GM12892 (cell line): ENCODE measurements around the gene HSD11B2.
"Not testable (repeated sequence)": the region's sequence is repeated elsewhere in the genome, so short reads cannot be mapped to it uniquely, and the experiment has no call there.

Source experiments
- DNase-seq: peaks from one replicate; pipeline ENCODE4 v3.0.0; 2011; ENCODE audit not compliant: insufficient read length
- FAIRE-seq: peaks from 2 replicates; lab custom pipeline; 2011; peaks lifted over from hg19 to GRCh38; lab: Jason Lieb, UNC
- POLR2A ChIP-seq: IDR thresholded peaks from 2 replicates; pipeline ENCODE4 v1.6.1; 2011; ENCODE audit warnings: low read depth, low read length, control low read depth
- POLR2AphosphoS5 ChIP-seq: IDR thresholded peaks from 2 replicates; pipeline ENCODE4 v1.6.1; 2011; ENCODE audit warnings: low read depth, low read length, control low read depth
- TAF1 ChIP-seq: IDR thresholded peaks from 2 replicates; pipeline ENCODE4 v1.6.1; 2011; ENCODE audit warnings: low read depth, mild to moderate bottlenecking, control low read depth, low read length, borderline replicate concordance

Gene HSD11B2

DNA sequence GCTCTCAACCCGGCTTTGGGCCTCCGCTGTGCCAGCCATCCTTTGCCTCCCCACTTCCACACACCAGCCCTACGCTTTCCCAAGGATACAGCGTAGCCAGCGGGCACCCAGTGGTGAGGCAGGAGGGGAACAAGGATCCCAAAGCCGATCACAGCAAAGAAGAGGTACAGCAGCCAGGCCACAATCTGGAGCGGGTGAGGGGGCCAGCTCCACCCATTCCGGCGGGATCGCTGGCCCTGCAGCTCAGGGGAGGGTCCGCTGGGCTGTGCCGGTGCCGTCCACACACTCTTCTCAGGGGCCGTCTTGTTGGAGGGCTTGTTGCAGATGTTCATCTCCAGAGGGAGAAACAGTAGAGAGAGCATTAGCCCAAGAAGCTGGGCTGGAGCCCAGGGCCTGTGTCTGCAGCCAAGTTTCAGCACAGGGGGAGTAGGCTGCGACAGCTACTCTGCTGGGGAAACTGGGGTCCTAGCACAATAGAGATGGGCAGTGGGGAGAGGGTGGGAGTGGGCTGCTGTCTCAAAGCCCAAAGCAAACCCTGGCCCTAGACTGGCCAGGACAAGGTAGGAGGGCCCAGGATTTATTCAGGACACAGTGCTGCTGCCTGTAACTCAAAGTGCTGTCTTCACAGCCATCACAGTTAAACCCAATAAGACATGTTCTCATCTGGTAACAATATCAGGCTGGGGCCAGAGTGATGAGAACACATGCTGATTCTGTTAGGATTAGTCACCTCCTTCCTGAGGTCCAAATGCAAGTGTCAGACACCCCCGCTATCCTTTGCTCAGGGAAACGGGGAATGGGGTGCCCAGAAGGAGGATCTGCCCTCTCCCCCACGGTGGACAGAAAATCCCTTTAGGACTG is 24.6 kb upstream of the HSD11B2 start:
- FAIRE-seq (no peak), DNase-seq (no peak)
- TF ChIP-seq POLR2AphosphoS5 (no peak), POLR2A (no peak), TAF1 (no peak)

DNA sequence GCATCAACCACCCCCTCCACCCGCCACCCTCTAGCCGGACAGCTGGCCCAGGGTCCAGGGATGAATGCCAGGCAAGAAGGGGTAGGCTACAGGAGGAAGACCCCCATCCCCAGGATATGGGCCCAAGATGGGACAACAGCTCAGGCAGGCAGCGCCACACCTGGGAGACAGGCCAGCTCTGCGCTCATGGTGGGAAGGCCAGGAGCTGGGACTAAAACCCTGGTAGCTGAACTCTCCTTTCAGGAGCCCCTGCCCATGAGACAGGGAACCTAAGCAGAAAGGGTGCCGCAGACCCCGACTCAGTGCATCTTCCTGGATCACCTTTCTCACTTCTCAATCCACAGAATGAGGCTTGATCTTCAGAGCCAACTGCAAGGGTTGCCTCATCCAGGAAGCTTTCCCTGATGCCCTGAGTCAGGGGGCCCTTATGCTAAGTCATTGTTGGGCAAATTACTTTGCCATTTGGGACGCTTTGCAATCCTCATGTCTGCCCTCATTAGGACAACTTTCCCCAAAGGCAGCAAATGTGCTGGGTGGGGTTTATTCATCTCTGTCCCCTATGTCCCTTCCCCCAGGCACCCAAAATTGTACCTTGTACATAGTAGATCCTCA is 23.6 kb upstream of the HSD11B2 start:
- DNase-seq (no peak), FAIRE-seq (no peak)
- no peak for TF ChIP-seq POLR2AphosphoS5
- TF ChIP-seq TAF1 = no peak
- TF ChIP-seq POLR2A = no peak

DNA sequence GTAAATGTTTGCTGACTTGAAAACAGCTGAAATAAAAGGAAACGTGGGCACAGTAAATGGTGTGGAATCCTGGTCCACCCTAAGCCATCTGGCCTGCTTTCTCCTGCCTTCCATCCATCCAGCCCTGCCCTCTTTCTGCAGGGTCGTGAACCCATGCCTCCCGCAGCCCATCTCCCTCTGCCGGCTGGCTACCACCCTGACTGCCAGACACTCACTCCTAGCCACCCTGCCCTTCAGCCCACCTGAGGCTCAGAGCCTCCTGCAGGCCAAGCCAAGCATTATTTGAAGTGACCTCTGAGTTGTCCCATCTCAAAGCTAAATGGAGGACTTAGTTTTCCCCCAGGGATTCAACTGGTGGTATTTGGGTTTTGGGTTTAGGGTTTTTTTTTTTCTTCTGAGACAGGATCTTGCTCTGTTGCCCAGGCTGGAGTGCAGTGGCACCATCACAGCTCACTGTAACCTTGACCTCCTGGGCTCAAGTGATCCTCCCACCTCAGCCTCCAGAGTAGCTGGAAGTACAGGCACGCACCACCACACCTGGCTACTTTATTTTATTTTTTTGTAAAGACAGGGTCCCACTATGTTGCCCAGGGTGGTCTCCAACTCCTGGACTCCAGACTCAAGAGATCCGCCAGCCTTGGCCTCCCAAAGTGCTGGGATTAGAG is 23.0 kb upstream of the HSD11B2 start:
- TF ChIP-seq POLR2A = no peak
- TF ChIP-seq TAF1 = no peak
- TF ChIP-seq POLR2AphosphoS5 = no peak
- no peak for FAIRE-seq
- DNase-seq = no peak

DNA sequence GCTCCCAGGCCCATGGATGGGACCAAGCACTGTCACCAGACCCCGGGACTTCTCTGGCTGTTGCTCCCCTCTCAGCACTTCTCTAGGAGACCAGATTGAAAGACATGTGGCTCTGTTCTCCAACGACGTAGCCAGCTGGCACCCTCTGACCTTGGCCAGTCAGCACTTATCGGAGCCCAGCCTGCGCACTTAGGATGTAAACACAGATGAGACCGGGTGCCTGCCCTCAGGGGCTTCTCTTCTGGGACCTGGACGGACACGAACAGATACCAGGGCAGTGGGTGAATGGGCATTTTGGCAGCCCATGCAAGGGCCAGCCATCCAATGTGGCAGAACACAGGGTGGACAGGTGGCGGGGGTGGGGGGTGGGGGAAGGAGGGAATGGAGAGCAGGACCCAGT is 21.3 kb upstream of the HSD11B2 start:
- no peak for FAIRE-seq
- DNase-seq = no peak

DNA sequence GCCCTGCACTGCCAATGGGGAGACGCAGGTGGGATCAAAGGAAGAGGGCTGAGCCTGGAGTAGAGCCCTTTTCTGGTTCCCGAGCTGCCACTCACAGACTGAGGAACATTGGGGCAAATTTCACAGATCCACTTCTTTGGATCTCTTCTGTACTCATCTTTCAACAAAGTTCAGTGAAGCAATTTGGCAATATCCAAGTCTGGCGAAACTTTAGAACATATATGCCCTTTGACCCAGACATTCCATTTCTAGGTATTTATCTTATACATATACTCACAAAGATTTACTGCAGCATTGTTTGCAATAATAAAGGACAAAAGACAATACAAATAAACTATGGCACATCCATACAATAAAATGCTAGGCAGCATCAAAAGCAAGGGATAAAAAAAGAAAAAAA is 19.6 kb upstream of the HSD11B2 start:
- no peak for DNase-seq
- no peak for FAIRE-seq
- TF ChIP-seq POLR2A (no peak), TAF1 (no peak), POLR2AphosphoS5 (no peak)

More for the DNA sequence above, 21.3 kb upstream of the HSD11B2 start:
- no peak for TF ChIP-seq TAF1
- no peak for TF ChIP-seq POLR2AphosphoS5
- no peak for TF ChIP-seq POLR2A

DNA sequence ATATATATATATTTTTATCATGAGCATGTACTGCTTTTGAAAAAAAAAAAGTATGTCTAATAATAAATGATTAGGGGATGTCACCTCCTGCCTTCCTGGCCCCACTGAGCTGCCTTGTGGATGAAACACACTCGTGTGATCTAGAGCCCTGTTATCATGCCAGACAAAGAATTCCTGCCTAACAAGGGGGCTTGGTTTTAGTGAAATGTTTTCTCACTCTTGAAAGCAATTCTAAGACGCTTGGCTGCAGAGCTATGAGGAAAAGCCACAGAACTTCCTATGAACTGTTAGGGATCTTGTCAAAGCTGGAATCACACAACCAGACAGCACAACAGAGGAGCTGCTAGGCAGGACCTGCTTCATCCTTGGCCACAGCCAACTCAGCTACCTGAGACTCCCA is 18.6 kb upstream of the HSD11B2 start:
- DNase-seq = no peak
- TF ChIP-seq TAF1 (no peak), POLR2A (no peak), POLR2AphosphoS5 (no peak)
- FAIRE-seq = no peak

DNA sequence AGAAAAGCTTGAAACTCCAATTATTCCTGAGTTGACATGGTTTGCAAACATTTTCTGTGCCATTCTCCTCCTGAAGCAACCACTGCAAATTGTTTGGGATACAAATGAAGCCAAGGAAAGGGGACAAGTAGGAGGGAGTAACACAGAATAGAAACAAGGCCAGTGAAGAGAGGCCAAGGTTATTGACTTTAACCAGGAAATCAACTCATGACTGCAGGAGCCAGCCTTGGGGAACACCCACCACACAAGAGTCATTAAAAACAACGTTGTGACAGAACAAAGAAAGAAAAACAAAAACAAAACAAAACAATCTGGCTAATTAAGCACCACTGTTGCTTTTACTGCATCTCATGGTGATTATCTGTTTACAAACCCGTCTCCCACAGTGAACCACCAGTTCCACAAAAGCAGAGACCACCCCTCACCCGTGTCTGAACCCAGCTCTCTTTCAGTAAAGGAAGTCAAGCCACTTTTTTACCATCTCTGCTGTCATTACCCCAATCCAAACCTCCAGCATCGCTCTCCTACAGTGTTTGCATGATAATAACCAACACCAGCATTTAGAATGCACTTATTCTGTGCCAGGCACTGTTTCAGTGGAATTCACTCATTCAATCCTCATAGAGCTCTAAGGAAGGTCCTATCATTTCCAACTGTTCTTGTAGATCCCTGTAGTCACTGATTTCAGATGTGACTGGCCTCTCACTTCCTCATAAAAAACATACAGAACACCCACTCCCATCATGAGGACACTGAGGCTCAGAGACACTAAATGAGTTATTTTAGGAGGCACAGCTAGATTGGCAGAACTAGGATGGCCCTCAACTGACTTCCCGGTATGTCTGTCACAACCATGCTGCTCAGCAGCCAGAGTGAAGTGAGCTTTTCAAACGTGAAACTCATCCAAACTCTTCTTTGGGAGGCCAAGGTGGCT is 16.7 kb upstream of the HSD11B2 start:
- DNase-seq (no peak), FAIRE-seq (no peak)
- TF ChIP-seq POLR2A = no peak
- no peak for TF ChIP-seq TAF1
- no peak for TF ChIP-seq POLR2AphosphoS5

DNA sequence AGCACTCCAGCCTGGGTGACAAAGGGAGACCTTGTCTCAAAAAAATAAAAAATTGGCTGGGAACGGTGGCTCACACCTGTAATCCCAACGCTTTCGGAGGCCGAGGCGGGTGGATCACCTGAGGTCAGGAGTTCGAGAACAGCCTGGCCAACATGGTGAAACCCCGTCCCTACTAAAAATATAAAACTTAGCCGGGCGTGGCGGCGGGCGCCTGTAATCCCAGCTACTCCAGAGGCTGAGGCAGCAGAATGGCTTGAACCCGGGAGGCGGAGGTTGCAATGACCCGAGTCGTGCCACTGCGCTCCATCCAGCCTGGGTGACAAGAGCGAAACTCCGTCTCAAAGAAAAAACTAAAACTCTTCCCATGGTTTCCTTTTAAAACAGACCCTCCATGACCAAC is 15.5 kb upstream of the HSD11B2 start:
- not testable (repeated sequence) for FAIRE-seq, DNase-seq

DNA sequence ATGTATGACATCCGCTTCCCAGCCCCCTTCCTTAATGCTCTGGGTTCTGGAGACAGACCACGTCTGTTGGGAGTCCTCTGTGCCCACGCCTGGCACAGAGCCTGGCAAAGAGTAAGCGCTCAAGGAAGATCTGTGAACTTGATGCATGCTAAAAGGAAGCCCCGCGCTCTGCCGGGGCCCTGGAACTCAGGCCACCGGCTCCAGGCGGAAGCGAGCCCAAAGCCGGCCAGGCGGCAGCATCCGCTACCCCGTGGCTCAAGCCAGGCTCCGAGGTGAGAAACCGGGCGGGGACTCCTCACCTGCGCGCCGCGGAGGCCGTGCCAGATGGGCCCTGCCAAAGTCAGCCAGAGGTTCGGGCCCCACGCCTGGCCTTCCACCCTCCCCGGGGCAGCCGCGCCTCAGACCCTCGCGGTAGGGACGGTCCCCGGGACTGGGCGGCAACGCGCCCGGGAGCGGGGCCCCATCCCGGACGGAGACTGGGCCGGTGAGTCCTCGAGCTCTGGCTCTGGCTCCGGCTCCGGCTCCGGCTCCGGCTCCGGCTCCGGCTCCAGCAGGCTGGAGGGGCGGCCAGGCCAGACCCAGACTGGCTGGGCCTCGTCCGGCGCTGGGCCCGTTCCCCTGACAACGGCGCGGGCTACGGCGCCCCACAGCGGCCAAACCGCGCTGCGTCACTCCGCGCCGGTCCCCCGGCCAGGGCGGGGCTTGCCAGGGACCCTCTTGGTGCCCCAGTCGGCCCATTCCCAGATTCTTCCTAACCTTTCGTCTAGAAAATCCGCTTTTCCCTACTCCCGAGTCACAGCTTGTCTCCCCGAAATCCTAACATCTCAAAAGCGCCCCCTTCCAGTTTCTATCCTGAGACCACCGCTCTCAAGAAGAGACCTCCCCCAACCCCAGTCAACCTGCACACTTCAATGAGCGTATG is 14.8 kb upstream of the HSD11B2 start, which contains the start of gene ZDHHC1:
Gene ZDHHC1 (minus strand): TSS at position 606 of the 922 bp plus-strand sequence. CDS start 8,702 bp downstream, outside the sequence.
- DNase-seq = peak; percentile 83
- no peak for TF ChIP-seq TAF1
- TF ChIP-seq POLR2A = no peak
- TF ChIP-seq POLR2AphosphoS5 = no peak
- peak; percentile 56 for FAIRE-seq

DNA sequence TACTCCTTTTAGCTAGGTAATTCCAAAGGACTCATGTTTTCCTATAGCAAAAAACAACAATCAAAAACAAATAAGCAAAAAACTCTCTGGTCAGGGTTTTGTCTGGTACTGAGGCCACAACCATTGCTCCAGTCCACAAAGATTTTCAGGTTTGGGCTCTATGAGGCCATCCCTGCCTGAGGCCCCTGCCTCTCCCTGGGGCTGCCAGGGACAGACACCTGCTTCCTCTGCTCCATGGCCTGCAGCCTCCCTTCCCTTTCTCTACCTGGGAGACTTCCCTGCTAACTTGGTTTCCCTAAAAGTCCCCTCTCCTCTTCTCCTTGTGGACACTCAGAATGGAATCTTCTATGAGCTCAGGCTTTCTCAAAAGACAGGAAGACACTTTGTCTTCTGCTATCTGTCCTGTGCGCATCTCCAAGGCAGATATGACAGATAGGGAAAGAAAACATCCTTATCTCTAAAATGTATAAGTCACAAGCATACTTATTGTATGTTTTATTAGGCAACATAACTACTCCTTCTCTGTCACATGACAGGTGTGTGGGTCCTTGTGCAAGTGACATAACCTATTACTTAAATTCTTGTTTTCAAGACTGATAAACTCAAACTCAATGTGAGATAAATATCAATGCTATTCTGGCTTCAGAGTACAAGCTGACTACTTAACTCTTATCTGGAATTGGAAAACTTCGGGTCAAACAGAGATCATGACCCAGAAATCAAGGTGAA is 13.4 kb upstream of the HSD11B2 start:
- TF ChIP-seq POLR2AphosphoS5 (no peak), TAF1 (no peak), POLR2A (no peak)
- FAIRE-seq (no peak), DNase-seq (no peak)
